K562 (cell line): ENCODE measurements around the gene SMNDC1. TPM values are rescaled to one million over a fixed set of nuclear protein-coding genes. Genes with fewer than 3 reads are reported as not detected.

Experiments
- ATAC-seq: fragments of 200-7000 bp; cut with Tn5 transposase; 3 replicates; pipeline ENCODE4 v1.9.1; 2020; ENCODE audit warnings: moderate library complexity
- BruUV-seq: library from RNA; stranded (reverse); fragments of 400-500 nt; replicated peaks from 2 replicates; lab custom pipeline; 2021; lab: Mats Ljungman, UMichigan
- CTCF ChIA-PET: fragments of 300-600 bp; formaldehyde crosslinking; extraction: SDS; loops from one replicate; lab custom pipeline; 2021; ENCODE audit warnings: low intra/inter-chr PET ratio; lab: Yijun Ruan, JAX
- POLR2A ChIA-PET: fragments of 300-600, 350-650 bp; sonication (Branson Sonifier 250); formaldehyde crosslinking; extraction: SDS; loops from one replicate; lab custom pipeline; 2021; ENCODE audit warnings: antibody characterized with exemption, inconsistent platforms; lab: Yijun Ruan, JAX
- DNase-seq, 4 experiments: peaks; one replicate each; pipeline versions ENCODE4 v3.0.0 to v3.0.0-alpha.2; 2011 to 2018; ENCODE audit warnings: low spot score in 3 of 4, mixed read lengths in 3 of 4; ENCODE audit errors: extremely low read depth in 1 of 4
- FAIRE-seq: peaks from 2 replicates; lab custom pipeline; 2011; peaks lifted over from hg19 to GRCh38; lab: Jason Lieb, UNC
- H2AFZ ChIP-seq: 2 replicates; pipeline ENCODE4 v1.6.0; 2011; ENCODE audit warnings: low read depth, low read length, control low read depth, inconsistent platforms
- H3K27ac ChIP-seq: fragments of 200-600 bp; 3 replicates; pipeline ENCODE4 v1.8.0; 2011; ENCODE audit warnings: low read depth, mild to moderate bottlenecking, control low read depth, inconsistent platforms, low read length, moderate library complexity, mixed read lengths; ENCODE audit errors: extremely low read depth
- H3K27me3 ChIP-seq, 2 experiments: fragments of 300-600 bp in 1 of 2; 2 replicates in 1 of 2; 3 replicates in 1 of 2; pipeline versions ENCODE4 v1.6.0 to v1.8.0; 2011; ENCODE audit warnings: inconsistent platforms in 2 of 2, low read length in 2 of 2, mild to moderate bottlenecking in 1 of 2, mixed read lengths in 1 of 2, moderate library complexity in 1 of 2; ENCODE audit not compliant: control insufficient read depth in 2 of 2, insufficient read depth in 2 of 2
- H3K36me3 ChIP-seq: fragments of 300-600 bp; 3 replicates; pipeline ENCODE4 v1.8.0; 2011; ENCODE audit warnings: mild to moderate bottlenecking, low read length, inconsistent platforms; ENCODE audit not compliant: control insufficient read depth, insufficient read depth
- H3K4me1 ChIP-seq, 2 experiments: fragments of 200-600 bp in 1 of 2; replicated peaks in 1 of 2; 2 replicates in 1 of 2; 3 replicates in 1 of 2; pipeline versions ENCODE4 v1.5.1 to v1.8.0; 2011; ENCODE audit warnings: inconsistent platforms in 2 of 2, low read length in 2 of 2, mild to moderate bottlenecking in 1 of 2, mixed read lengths in 1 of 2, moderate library complexity in 1 of 2; ENCODE audit not compliant: control insufficient read depth in 2 of 2, insufficient read depth in 2 of 2
- H3K4me2 ChIP-seq: 2 replicates; pipeline ENCODE4 v1.6.1; 2011; ENCODE audit warnings: low read length, control low read depth, inconsistent platforms, mixed read lengths; ENCODE audit not compliant: insufficient read depth
- H3K4me3 ChIP-seq: fragments of 200-600 bp; sonication (generic), shearing (Covaris generic); 2 replicates; pipeline ENCODE4 v1.5.1; 2016; ENCODE audit warnings: control low read depth, inconsistent platforms
- H3K79me2 ChIP-seq: fragments of 200-600 bp; 3 replicates; pipeline ENCODE4 v1.8.0; 2011; ENCODE audit warnings: low read length, inconsistent platforms; ENCODE audit not compliant: control insufficient read depth, insufficient read depth
- H3K9ac ChIP-seq, 2 experiments: 2 replicates each; pipeline versions ENCODE4 v1.6.0 to v1.6.1; 2011; ENCODE audit warnings: low read depth in 2 of 2, low read length in 2 of 2, control low read depth in 1 of 2, inconsistent platforms in 1 of 2, mild to moderate bottlenecking in 1 of 2, mixed read lengths in 1 of 2; ENCODE audit not compliant: insufficient read depth in 1 of 2
- H3K9me1 ChIP-seq: one replicate; pipeline ENCODE4 v1.6.0; 2011; ENCODE audit warnings: inconsistent platforms, mild to moderate bottlenecking, low read length, moderate library complexity; ENCODE audit not compliant: control insufficient read depth, insufficient read depth
- H3K9me3 ChIP-seq: replicated peaks from 2 replicates; pipeline ENCODE4 v1.5.1; 2011; ENCODE audit warnings: low read depth, low read length, inconsistent platforms; ENCODE audit not compliant: control insufficient read depth, insufficient read depth
- H4K20me1 ChIP-seq: replicated peaks from 2 replicates; pipeline ENCODE4 v1.6.1; 2011; ENCODE audit warnings: low read length, inconsistent platforms, mixed read lengths; ENCODE audit not compliant: control insufficient read depth, insufficient read depth
- CBX5 ChIP-seq: IDR thresholded peaks from 2 replicates; pipeline ENCODE4 v1.6.1; 2014; ENCODE audit warnings: low read depth, borderline replicate concordance
- DDX20 ChIP-seq: fragments of 450-650 bp; IDR thresholded peaks from 2 replicates; pipeline ENCODE4 v1.6.1; 2016; ENCODE audit warnings: missing genetic modification characterization, low read depth, mild to moderate bottlenecking, missing compliant biosample characterization, moderate library complexity
- NFRKB ChIP-seq: fragments of 450-650 bp; IDR thresholded peaks from 2 replicates; pipeline ENCODE4 v1.6.1; 2016; ENCODE audit warnings: low read depth
- RUNX1 ChIP-seq: sonication (generic); IDR thresholded peaks from 2 replicates; pipeline ENCODE4 v1.6.1; 2016; ENCODE audit warnings: antibody characterized with exemption, low read depth
- SFPQ ChIP-seq: fragments of 200-400 bp; formaldehyde crosslinking; IDR thresholded peaks from 2 replicates; pipeline ENCODE4 v1.6.1; 2017; ENCODE audit warnings: mild to moderate bottlenecking, low read depth, low read length, moderate library complexity
- TAF15 ChIP-seq: fragments of 200-400 bp; formaldehyde crosslinking; IDR thresholded peaks from 2 replicates; pipeline ENCODE4 v1.6.1; 2017; ENCODE audit warnings: mild to moderate bottlenecking, low read depth, low read length, moderate library complexity
- TBL1XR1 ChIP-seq, 2 experiments: IDR thresholded peaks; 2 replicates each; pipeline ENCODE4 v1.6.1; 2012; ENCODE audit warnings: improper control_type of control experiment in 2 of 2, low read length in 2 of 2, mild to moderate bottlenecking in 1 of 2
- ZNF165 ChIP-seq: fragments of 250-450 bp; sonication (Bioruptor Pico); IDR thresholded peaks from 2 replicates; pipeline ENCODE4 v1.4.0; 2020; ENCODE audit warnings: borderline replicate concordance
- ZZZ3 ChIP-seq: fragments of 450-650 bp; IDR thresholded peaks from 2 replicates; pipeline ENCODE4 v1.6.1; 2016; ENCODE audit warnings: antibody characterized with exemption, mild to moderate bottlenecking, moderate library complexity
- WGBS: fragments of 100-300 bp; shearing (Covaris generic); methylation state at CpG from one replicate; pipeline ENCODE4 v1.1.6; 2016; ENCODE audit warnings: low coverage, mixed read lengths; ENCODE audit not compliant: insufficient coverage; ENCODE audit errors: missing lambda C conversion rate; 5-methylcytosine and 5-hydroxymethylcytosine counted together
- in situ Hi-C: fragments of 300-500 bp; cut with MboI; formaldehyde crosslinking; loops from 4 replicates; pipeline ENCODE4 v1.15.0; 2018; ENCODE audit warnings: inconsistent platforms, mixed read lengths
- intact Hi-C: fragments of 100-400 bp; cut with micrococcal nuclease; formaldehyde crosslinking; loops from 2 replicates; pipeline ENCODE4 v1.14.2; 2022
- polyA plus RNA-seq, 8 experiments: library from polyadenylated mRNA; depleted of rRNA in 4 of 8; stranded (reverse) in 5 of 8; unstranded in 3 of 8; fragments of >200 nt; fragmentation: Nextera tagmentation in 2 of 8; fragmentation: Illumina TruSeq in 1 of 8; extraction: Ambion mirVana in 2 of 8; extraction: Trizol in 1 of 8; gene quantifications; 2 replicates each; pipeline versions ENCODE4 v1.2.1 to v1.2.3, GENCODE V29; 2011 to 2014; ENCODE audit warnings: inconsistent platforms in 1 of 8, missing spikeins in 1 of 8
- total RNA-seq, 7 experiments: library from RNA; depleted of rRNA in 6 of 7; stranded (reverse); fragments of >200 nt in 6 of 7; fragmentation: Illumina TruSeq in 2 of 7; extraction: Trizol in 2 of 7; gene quantifications; 2 replicates each; pipeline versions ENCODE4 v1.2.1 to v1.2.3, GENCODE V29; 2011 to 2021; ENCODE audit warnings: low replicate concordance in 1 of 7
- TF ChIP-seq, protein P1 (sequence below): fragments of 250-450 bp; sonication (Bioruptor Pico); IDR thresholded peaks from 2 replicates; pipeline ENCODE4 v1.5.0; 2021; ENCODE audit warnings: mild to moderate bottlenecking, borderline replicate concordance
- TF ChIP-seq, protein P2 (sequence below): fragments of 200-800 bp; sonication (Bioruptor generic); IDR thresholded peaks from 2 replicates; pipeline ENCODE4 v1.6.1; 2017; ENCODE audit warnings: missing genetic modification characterization, missing compliant biosample characterization
- TF ChIP-seq, protein P3 (sequence below): fragments of 200-800 bp; sonication (Bioruptor generic); IDR thresholded peaks from 2 replicates; pipeline ENCODE4 v1.6.1; 2017; ENCODE audit warnings: missing genetic modification characterization, missing compliant biosample characterization

The SMNDC1 gene
- total and polyA plus RNA-seq, 9 of the 15 experiments (the other 6 are each of a cell fraction or from before 2014, with no cell fraction given), result 6.8 to 35.8 (median 12.3) TPM

DNA sequence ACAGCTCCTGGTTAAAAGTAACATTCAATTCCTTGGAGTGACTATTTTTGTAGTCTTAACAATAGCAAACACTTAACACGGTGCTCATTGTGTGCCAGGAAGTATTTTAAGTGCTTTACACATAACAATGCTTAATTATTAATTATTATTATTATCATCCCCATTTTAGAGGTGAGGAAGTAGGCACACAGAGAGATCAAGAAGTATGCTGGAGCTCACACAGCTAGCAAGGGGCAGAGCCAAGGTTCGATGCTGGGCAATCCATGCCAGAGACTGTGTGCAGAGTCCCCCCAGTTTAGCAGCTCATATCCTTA is 48.2 kb upstream of the SMNDC1 start:
- POLR2A ChIA-PET, result interaction anchor here (0.6 to 1.1 kb wide), 5 partner anchors 17 to 194 kb away, joined by 3 to 6 read pairs (median 5); no protein-coding TSS in a partner anchor
- Histone ChIP-seq H2AFZ (no peak overlapping the region), H3K4me2 (no peak overlapping the region), H3K9me3 (no peaks in the 10 kb centered on the region), H3K79me2 (no peaks in the 10 kb centered on the region), H3K9me1 (no peaks in the 10 kb centered on the region), H3K36me3 (no peaks in the 10 kb centered on the region), H3K27ac (no peak overlapping the region), H3K4me1 (peaks cover 0 to 8% of the 10 kb centered on the region in 2 experiments; a peak in 3 of 5 replicates), H4K20me1 (no peaks in the 10 kb centered on the region), H3K27me3 (peaks cover 0 to 38% of the 10 kb centered on the region in 2 experiments; a peak in 4 of 5 replicates), H3K4me3 (no peak overlapping the region), H3K9ac (no peak overlapping the region)
- no TSS peak for BruUV-seq
- FAIRE-seq (no peak), ATAC-seq (no peak), DNase-seq (no peak)
- TF ChIP-seq ZZZ3 (no peak), TBL1XR1 (IDR thresholded peaks at IDR 0.05; ENCODE audit: low read length in 2 of 2) (no peak), ZNF165 (CRISPR knock-in tag) (no peak), SFPQ (no peak), RUNX1 (no peak), DDX20 (no peak), NFRKB (no peak), TAF15 (no peak), CBX5 (no peak)
- TF ChIP-seq, protein P1, sequence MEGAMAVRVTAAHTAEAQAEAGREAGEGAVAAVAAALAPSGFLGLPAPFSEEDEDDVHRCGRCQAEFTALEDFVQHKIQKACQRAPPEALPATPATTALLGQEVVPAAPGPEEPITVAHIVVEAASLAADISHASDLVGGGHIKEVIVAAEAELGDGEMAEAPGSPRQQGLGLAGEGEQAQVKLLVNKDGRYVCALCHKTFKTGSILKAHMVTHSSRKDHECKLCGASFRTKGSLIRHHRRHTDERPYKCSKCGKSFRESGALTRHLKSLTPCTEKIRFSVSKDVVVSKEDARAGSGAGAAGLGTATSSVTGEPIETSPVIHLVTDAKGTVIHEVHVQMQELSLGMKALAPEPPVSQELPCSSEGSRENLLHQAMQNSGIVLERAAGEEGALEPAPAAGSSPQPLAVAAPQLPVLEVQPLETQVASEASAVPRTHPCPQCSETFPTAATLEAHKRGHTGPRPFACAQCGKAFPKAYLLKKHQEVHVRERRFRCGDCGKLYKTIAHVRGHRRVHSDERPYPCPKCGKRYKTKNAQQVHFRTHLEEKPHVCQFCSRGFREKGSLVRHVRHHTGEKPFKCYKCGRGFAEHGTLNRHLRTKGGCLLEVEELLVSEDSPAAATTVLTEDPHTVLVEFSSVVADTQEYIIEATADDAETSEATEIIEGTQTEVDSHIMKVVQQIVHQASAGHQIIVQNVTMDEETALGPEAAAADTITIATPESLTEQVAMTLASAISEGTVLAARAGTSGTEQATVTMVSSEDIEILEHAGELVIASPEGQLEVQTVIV (CRISPR knock-in tag), result no peak
- TF ChIP-seq, protein P2, sequence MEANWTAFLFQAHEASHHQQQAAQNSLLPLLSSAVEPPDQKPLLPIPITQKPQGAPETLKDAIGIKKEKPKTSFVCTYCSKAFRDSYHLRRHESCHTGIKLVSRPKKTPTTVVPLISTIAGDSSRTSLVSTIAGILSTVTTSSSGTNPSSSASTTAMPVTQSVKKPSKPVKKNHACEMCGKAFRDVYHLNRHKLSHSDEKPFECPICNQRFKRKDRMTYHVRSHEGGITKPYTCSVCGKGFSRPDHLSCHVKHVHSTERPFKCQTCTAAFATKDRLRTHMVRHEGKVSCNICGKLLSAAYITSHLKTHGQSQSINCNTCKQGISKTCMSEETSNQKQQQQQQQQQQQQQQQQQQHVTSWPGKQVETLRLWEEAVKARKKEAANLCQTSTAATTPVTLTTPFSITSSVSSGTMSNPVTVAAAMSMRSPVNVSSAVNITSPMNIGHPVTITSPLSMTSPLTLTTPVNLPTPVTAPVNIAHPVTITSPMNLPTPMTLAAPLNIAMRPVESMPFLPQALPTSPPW, result no peak
- TF ChIP-seq, protein P3, sequence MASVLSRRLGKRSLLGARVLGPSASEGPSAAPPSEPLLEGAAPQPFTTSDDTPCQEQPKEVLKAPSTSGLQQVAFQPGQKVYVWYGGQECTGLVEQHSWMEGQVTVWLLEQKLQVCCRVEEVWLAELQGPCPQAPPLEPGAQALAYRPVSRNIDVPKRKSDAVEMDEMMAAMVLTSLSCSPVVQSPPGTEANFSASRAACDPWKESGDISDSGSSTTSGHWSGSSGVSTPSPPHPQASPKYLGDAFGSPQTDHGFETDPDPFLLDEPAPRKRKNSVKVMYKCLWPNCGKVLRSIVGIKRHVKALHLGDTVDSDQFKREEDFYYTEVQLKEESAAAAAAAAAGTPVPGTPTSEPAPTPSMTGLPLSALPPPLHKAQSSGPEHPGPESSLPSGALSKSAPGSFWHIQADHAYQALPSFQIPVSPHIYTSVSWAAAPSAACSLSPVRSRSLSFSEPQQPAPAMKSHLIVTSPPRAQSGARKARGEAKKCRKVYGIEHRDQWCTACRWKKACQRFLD, result no peak
- WGBS, result 0% methylated on average over 2 of the region's 2 CpGs
- CTCF ChIA-PET, result interaction anchor here (1.0 kb wide), 1 partner anchor 195 kb away, joined by 3 read pairs; no protein-coding TSS in a partner anchor
- intact Hi-C loops, result loop anchor here (5.0 kb wide), 1 partner anchor 144 kb away; the partner anchor contains the start of gene DUSP5
- in situ Hi-C loops, result no loop called here
